Suppressor macrophage treated with lipopolysaccharide for 1 hour (primary cell): ENCODE data around the gene SPAG4.

Source experiments
- DNase-seq, 3 donors: peaks; one replicate each; pipeline ENCODE4 v3.0.0-alpha.2; 2020 to 2022

The SPAG4 gene

GRCh38 chr20:35615667-35616464, at the start of gene SPAG4:
Gene SPAG4 (plus strand): TSS chr20:35615829. CDS start chr20:35616004, 175 bp downstream.
- peak; percentile 71 to 100 (median 99) for DNase-seq

GRCh38 chr20:35568645-35569044, 47.0 kb upstream of the SPAG4 start:
- DNase-seq = peak in 1 of 3 donors; percentile 6

- DNase-seq = no peak
These were observed 44.1 kb upstream of the SPAG4 start for GRCh38 chr20:35571555-35571954.

GRCh38 chr20:35572838-35573237, 42.8 kb upstream of the SPAG4 start:
- no peak for DNase-seq

GRCh38 chr20:35575958-35576357, 39.7 kb upstream of the SPAG4 start:
- no peak for DNase-seq

GRCh38 chr20:35576816-35577215, 38.8 kb upstream of the SPAG4 start:
- DNase-seq = no peak

GRCh38 chr20:35578469-35578868, 37.2 kb upstream of the SPAG4 start:
- no peak for DNase-seq

GRCh38 chr20:35579196-35579595, 36.4 kb upstream of the SPAG4 start:
- no peak for DNase-seq

- DNase-seq = no peak
These were observed 33.5 kb upstream of the SPAG4 start for GRCh38 chr20:35582131-35582530.

- DNase-seq = no peak
These were observed 32.8 kb upstream of the SPAG4 start for GRCh38 chr20:35582741-35583404.

GRCh38 chr20:35583636-35584560, 31.7 kb upstream of the SPAG4 start:
- DNase-seq = no peak

GRCh38 chr20:35586751-35587425, 28.7 kb upstream of the SPAG4 start:
- no peak for DNase-seq

GRCh38 chr20:35587436-35587835, 28.2 kb upstream of the SPAG4 start:
- no peak for DNase-seq

- no peak for DNase-seq
These were observed 27.2 kb upstream of the SPAG4 start for GRCh38 chr20:35588397-35588796.

- DNase-seq = no peak
These were observed 23.2 kb upstream of the SPAG4 start for GRCh38 chr20:35592339-35592974.

- no peak for DNase-seq
These were observed 20.2 kb upstream of the SPAG4 start for GRCh38 chr20:35595456-35595855.

GRCh38 chr20:35595901-35596300, 19.7 kb upstream of the SPAG4 start:
- no peak for DNase-seq

- no peak for DNase-seq
These were observed 18.4 kb upstream of the SPAG4 start for GRCh38 chr20:35597186-35597585.

GRCh38 chr20:35598476-35598875, 17.2 kb upstream of the SPAG4 start:
- DNase-seq = no peak

GRCh38 chr20:35598899-35599775, 16.5 kb upstream of the SPAG4 start:
- DNase-seq = no peak

GRCh38 chr20:35599776-35600120, 15.9 kb upstream of the SPAG4 start:
- no peak for DNase-seq
